Keratinocyte (primary cell): ENCODE data around the gene DCBLD2.

Experiments
- EZH2 ChIP-seq: IDR thresholded peaks from one replicate; pipeline ENCODE4 v1.6.1; 2012; ENCODE audit warnings: inconsistent platforms, mild to moderate bottlenecking, low read length, moderate library complexity
- TF ChIP-seq, protein P1 (sequence below), 3 experiments: IDR thresholded peaks in 1 of 3; conservative IDR thresholded peaks in 1 of 3; optimal IDR thresholded peaks in 1 of 3; 2 replicates in 2 of 3; 3 replicates in 1 of 3; pipeline versions ENCODE3 to v1.5.1; 2011; ENCODE audit warnings: low read length in 3 of 3, mild to moderate bottlenecking in 3 of 3, moderate library complexity in 2 of 3, control low read depth in 1 of 3, inconsistent platforms in 1 of 3; ENCODE audit not compliant: insufficient read depth in 2 of 3; ENCODE audit errors: extremely low read depth in 1 of 3

DNA sequence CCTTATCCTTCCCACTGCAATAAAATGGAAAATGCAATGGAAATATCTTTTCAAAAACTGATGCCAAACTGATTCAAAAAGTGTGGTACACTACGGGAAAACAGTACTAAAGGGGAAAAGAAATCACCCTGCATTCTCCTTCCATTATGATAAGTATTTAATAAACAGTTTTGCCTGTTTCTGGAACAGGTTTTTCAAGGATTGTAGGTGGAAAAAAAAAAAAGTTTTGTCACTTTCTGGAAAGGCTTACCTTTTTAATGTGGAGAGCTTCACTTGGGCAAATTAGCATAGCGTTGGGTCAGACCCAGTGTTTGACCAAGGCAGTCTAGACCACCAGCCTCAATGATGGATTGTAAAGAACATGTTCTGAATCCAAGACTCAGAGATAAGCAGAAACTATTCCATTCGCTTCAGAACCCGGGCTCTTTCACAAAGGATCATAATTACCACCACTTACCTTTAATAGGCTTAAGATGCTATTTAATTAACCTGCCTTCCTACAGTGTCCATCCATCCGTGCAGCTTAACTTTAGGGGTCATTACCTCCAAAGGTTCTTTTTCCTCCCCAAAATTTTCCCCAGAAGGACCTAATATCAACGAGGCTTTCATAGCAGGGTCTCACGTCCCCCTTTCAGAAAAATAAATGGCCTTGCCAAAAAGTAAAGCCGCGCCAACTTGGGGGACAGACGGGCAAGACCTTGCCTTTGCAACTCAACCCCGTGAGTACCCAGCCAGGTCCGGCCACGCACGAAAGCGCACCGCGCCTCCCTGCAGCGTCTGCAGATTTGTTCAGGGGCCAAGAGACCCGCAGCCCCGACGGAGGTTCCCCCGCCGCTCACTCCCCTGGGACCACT lies 1.0 kb downstream of the DCBLD2 start:
- TF ChIP-seq, protein P1, sequence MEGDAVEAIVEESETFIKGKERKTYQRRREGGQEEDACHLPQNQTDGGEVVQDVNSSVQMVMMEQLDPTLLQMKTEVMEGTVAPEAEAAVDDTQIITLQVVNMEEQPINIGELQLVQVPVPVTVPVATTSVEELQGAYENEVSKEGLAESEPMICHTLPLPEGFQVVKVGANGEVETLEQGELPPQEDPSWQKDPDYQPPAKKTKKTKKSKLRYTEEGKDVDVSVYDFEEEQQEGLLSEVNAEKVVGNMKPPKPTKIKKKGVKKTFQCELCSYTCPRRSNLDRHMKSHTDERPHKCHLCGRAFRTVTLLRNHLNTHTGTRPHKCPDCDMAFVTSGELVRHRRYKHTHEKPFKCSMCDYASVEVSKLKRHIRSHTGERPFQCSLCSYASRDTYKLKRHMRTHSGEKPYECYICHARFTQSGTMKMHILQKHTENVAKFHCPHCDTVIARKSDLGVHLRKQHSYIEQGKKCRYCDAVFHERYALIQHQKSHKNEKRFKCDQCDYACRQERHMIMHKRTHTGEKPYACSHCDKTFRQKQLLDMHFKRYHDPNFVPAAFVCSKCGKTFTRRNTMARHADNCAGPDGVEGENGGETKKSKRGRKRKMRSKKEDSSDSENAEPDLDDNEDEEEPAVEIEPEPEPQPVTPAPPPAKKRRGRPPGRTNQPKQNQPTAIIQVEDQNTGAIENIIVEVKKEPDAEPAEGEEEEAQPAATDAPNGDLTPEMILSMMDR (optimal IDR thresholded peaks at IDR 0.05 in 1 of 3, IDR thresholded peaks at IDR 0.05 in 1 of 3, conservative IDR thresholded peaks at IDR 0.05 in 1 of 3; ENCODE audit: extremely low read depth in 1 of 3, insufficient read depth in 2 of 3, low read length in 3 of 3): no peak
- no peak for TF ChIP-seq EZH2
